Mesothelial cell of epicardium (in vitro differentiated cells): ENCODE data around the gene ANO2. TPM values are rescaled to one million over a fixed set of nuclear protein-coding genes. Genes with fewer than 3 reads are reported as not detected.
"Not testable (repeated sequence)": the region's sequence is repeated elsewhere in the genome, so short reads cannot be mapped to it uniquely, and the experiment has no call there.

ENCODE experiments used
- DNase-seq, 2 experiments: peaks; one replicate each; pipeline ENCODE4 v3.0.0; 2021; ENCODE audit warnings: low spot score in 2 of 2; ENCODE audit not compliant: unreplicated experiment in 2 of 2
- H3K27ac Mint-ChIP-seq: 2 replicates; pipeline ENCODE4 v1.8.0; 2021; ENCODE audit warnings: mixed read lengths
- H3K27me3 Mint-ChIP-seq: 2 replicates; pipeline ENCODE4 v1.8.0; 2021; ENCODE audit warnings: low read depth, mixed read lengths
- H3K36me3 Mint-ChIP-seq: 2 replicates; pipeline ENCODE4 v1.8.0; 2021; ENCODE audit warnings: mixed read lengths
- H3K4me1 Mint-ChIP-seq: 2 replicates; pipeline ENCODE4 v1.8.0; 2021; ENCODE audit warnings: mixed read lengths
- H3K4me3 Mint-ChIP-seq: 2 replicates; pipeline ENCODE4 v1.8.0; 2021; ENCODE audit warnings: mild to moderate bottlenecking, moderate library complexity, mixed read lengths
- H3K9me3 Mint-ChIP-seq: 2 replicates; pipeline ENCODE4 v1.8.0; 2021; ENCODE audit warnings: mixed read lengths
- CTCF ChIP-seq: fragments of 200-600 bp; sonication (generic); IDR thresholded peaks from one replicate; pipeline ENCODE4 v1.5.0; 2021; ENCODE audit warnings: antibody characterized with exemption; ENCODE audit not compliant: unreplicated experiment
- total RNA-seq: library from RNA; stranded (reverse); gene quantifications from 3 replicates; pipeline ENCODE4 v1.2.1, GENCODE V29; 2021

The ANO2 gene
- total RNA-seq, 1 donor from 2014 or later, result 6.3 TPM

- Mint-ChIP-seq H3K4me3 (no peak overlapping the region), H3K9me3 (no peaks in the 10 kb centered on the region), H3K36me3 (no peaks in the 10 kb centered on the region), H3K27ac (no peak overlapping the region), H3K27me3 (peaks cover 4% of the 10 kb centered on the region), H3K4me1 (no peaks in the 10 kb centered on the region)
- DNase-seq, result no peak
- no peak for TF ChIP-seq CTCF
These were observed 283.2 kb downstream of the ANO2 start for GRCh38 chr12:5661811-5662210.

- Mint-ChIP-seq H3K27ac (no peak overlapping the region), H3K36me3 (no peaks in the 10 kb centered on the region), H3K9me3 (no peaks in the 10 kb centered on the region), H3K4me1 (no peaks in the 10 kb centered on the region), H3K4me3 (no peak overlapping the region), H3K27me3 (peaks cover 4% of the 10 kb centered on the region)
- TF ChIP-seq CTCF, result no peak
- no peak for DNase-seq
These were observed 284.8 kb downstream of the ANO2 start for GRCh38 chr12:5660238-5660637.

- not testable (repeated sequence) for H3K36me3 Mint-ChIP-seq, H3K27me3 Mint-ChIP-seq, H3K4me1 Mint-ChIP-seq, DNase-seq, H3K4me3 Mint-ChIP-seq, H3K9me3 Mint-ChIP-seq, H3K27ac Mint-ChIP-seq
These were observed 286.6 kb downstream of the ANO2 start for GRCh38 chr12:5658339-5658941.

GRCh38 chr12:5656836-5657235, 288.2 kb downstream of the ANO2 start:
- Mint-ChIP-seq H3K36me3 (no peaks in the 10 kb centered on the region), H3K27me3 (peaks cover 7% of the 10 kb centered on the region), H3K9me3 (peaks cover under 1% of the 10 kb centered on the region), H3K4me3 (no peak overlapping the region), H3K27ac (no peak overlapping the region), H3K4me1 (no peaks in the 10 kb centered on the region)
- DNase-seq, result no peak
- TF ChIP-seq CTCF, result no peak

- H3K36me3 Mint-ChIP-seq, result no peaks in the 10 kb centered on the region
These were observed 289.9 kb downstream of the ANO2 start for GRCh38 chr12:5655120-5655519.

GRCh38 chr12:5654019-5654418, 291.0 kb downstream of the ANO2 start:
- H3K4me3 Mint-ChIP-seq, result no peak overlapping the region
- peaks cover 28% of the 10 kb centered on the region for H3K27me3 Mint-ChIP-seq
- H3K4me1 Mint-ChIP-seq, result no peaks in the 10 kb centered on the region
- no peaks in the 10 kb centered on the region for H3K36me3 Mint-ChIP-seq
- DNase-seq, result no peak
- peaks cover 4% of the 10 kb centered on the region for H3K9me3 Mint-ChIP-seq
- no peak overlapping the region for H3K27ac Mint-ChIP-seq
- no peak for TF ChIP-seq CTCF

More at GRCh38 chr12:5655120-5655519, 289.9 kb downstream of the ANO2 start:
- H3K27ac Mint-ChIP-seq, result no peak overlapping the region
- peaks cover 19% of the 10 kb centered on the region for H3K27me3 Mint-ChIP-seq
- H3K4me3 Mint-ChIP-seq, result no peak overlapping the region
- TF ChIP-seq CTCF, result no peak
- DNase-seq, result no peak
- no peaks in the 10 kb centered on the region for H3K4me1 Mint-ChIP-seq
- peaks cover 4% of the 10 kb centered on the region for H3K9me3 Mint-ChIP-seq
